G401.6 (cell line): Measurements from ENCODE around the gene CRB3.

Source experiments
- FAIRE-seq: peaks from 2 replicates; lab custom pipeline; 2012; peaks lifted over from hg19 to GRCh38; lab: Jason Lieb, UNC

Gene CRB3, protein sequence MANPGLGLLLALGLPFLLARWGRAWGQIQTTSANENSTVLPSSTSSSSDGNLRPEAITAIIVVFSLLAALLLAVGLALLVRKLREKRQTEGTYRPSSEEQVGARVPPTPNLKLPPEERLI

DNA sequence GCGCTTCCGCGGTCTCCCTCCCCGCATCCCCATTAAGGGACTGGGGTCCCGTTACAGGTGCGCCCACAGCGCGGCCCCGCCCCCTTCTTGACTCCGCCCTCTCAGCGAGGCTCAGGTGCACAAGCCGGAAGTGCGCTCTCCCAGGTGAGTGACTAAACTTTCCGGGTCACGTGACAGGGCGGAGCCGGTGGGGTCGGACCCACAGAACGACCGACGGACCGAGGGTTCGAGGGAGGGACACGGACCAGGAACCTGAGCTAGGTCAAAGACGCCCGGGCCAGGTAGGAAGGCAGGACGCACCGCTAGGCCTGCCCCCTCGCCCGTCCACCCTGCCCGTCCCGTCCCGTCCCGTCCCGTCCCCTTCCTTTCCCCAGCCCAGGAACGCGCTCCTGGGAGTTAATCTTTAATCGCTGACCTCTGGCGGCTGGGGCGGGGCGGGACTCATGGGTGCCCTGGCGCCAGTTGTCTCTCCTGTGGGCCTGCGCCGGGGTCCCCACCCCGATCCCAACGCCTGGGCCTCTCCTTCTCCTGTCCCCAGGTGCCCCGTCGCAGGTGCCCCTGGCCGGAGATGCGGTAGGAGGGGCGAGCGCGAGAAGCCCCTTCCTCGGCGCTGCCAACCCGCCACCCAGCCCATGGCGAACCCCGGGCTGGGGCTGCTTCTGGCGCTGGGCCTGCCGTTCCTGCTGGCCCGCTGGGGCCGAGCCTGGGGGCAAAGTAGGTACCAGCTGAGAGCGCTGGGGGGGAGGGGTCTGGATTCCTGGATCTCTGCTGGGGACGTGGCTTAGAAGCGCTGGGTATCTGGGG, at the start of gene CRB3:
TSS of gene CRB3 (plus strand) at position 202 of the 804 bp plus-strand sequence. CDS start at position 633, 431 bp downstream.
- no peak for FAIRE-seq

DNA sequence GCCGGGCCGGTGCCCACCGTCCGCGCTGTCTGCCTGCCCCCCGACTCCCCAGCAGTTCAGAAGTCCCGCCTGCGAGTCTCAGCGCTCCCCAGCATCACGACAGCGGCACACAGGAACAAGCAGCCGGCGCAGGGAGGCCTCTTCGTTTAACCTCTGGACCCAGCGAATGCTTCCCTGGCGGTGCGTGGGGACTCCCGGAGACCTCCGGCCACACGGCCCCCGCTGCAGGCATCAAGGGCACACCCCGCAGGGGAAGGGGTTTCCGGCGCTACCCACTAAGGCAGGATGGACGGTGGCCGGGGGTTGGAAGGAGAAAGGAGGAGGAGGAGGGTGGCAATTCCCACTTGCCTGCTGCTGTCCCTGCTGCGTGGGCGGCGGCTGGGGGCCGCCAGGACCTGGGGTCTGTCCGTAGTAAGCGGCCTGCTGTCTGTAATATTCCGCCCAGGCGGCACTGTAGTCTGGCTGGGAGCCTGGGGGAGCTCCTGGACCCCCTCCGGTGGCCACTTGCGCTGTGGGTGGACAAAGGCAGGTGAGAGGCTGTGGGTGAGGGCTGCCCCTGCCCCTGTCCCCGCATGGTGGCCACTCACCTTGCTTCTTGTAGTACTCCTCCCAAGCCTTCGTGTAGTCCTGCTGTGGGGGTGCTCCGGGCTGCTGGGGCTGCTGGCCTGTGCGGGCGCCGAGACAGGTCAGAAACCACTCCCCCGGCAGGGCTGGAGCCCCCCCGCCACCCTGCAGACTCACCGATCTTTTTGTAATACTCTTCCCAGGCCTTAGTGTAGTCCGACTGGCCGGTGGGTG, 49.1 kb upstream of the CRB3 start:
- FAIRE-seq, result no peak

DNA sequence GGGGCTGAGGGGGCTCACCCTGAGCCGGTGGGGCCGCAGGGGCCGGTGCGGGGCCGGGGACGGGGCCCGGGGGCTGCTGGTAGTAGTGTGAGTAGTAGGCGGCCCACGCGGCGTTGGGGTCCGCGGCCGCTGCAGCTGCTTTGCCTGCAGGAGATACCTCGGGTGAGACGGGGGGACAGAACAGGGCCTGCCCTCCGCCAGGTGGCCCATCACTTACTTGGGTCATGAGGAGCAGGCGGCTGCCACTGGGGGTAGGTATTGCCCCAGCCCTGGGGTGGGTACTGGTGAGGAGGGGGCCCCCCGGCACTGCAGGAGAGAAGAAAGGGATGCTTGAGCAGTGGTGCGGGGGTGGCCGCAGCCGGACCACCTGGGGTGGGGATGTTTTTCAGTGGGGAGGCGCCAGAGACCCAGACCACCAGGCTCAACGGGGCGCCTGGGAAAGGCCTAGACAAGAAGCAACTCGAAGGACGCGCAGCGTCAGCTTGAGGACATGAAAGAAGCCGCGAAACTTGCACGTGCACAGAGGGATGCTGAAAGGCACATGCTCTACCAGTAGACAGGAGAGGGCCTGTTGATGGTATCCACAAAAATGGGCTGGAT, 48.4 kb upstream of the CRB3 start:
- FAIRE-seq, result no peak

DNA sequence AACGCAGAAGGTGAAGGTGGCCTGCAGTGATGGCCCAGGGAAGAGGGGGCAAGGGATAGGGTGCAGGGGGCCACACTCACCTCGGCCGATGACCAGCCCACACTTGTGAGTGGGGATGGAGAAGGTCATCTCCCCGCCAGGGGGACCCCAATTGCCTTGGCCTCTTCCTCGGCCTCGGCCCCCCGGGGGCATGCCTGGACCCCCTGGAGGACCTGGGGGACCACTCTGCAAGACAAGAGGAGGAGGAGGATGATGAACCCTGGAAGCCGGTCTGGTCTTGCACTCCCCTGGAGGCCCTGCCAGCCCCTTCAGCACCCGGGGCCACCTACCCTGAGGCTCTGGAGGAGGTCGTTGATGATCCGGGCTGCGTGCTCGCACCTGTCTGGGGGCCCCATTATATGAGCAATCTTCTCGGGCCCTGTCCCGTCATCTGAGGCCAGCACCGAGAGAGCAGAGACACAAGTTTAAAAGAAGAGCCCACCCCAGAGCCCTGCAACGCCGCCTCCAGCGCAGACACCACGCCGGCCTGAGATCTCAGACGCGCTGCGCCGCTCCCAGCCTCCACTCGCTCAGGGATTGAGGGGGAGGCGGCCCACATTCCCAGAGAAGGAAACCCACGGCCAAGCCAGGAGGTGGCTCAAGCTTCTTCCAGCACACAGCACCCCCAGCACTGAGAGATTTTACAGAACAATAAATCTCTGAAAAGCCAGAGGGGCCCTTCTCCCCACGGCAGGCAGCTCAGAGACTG, 47.2 kb upstream of the CRB3 start:
- FAIRE-seq, result no peak

DNA sequence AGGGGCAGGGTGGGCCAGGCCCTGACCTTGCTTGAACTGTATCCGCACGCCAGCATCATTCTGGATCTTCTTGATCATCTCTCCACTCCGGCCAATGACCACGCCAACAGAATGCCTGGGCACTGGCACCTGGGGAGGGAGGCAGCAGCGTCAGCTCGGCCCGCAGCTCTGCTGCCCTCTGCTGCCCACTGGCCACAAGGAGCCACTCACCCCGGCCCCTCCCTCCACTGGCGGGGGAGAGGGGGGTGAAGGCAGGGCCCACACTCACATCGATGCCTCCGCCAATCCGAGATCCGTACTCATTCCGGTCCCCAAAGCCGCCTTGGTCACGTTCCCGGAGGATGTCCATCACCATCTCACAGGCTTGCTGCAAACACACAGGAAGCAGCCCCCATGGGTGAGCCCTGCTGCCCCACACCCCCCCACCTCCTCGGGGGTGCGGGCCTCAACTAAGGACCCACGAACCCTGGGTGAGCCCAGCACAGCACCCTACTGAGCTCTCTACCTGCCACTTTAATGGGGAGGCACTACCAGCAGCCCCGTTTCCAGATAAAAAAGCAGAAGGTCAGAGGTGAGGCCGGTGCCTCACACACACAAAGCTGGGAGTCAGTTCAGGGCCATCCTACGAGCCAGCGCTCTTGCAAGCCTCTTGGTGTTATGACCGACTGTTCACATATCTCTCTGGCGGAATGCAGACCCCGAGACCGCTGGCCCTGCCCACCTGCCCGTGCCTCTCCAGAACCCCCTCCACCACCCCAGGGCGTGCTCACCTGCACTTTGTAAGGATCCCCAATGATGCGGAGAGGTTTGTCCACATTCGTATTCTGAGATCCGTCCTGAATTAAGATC, 46.1 kb upstream of the CRB3 start:
- FAIRE-seq, result no peak

DNA sequence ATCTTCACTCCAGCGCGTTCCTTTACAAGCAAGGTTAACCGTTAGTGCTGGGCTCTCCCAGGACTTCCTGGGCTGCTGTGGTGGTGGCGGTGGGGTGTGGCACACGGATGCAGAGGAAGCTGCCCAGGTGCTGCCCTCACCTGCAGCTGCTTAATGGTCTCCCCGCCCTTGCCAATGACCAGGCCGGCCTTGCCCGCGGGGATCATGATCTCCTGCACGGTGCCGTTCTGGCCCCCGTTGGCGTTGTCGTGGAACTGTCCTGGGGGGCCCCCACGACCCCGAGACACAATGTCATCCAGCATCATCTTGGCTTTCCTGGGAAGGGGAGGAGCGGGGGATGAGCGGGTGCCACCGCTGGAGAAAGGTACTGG, 45.5 kb upstream of the CRB3 start:
- FAIRE-seq, result no peak

DNA sequence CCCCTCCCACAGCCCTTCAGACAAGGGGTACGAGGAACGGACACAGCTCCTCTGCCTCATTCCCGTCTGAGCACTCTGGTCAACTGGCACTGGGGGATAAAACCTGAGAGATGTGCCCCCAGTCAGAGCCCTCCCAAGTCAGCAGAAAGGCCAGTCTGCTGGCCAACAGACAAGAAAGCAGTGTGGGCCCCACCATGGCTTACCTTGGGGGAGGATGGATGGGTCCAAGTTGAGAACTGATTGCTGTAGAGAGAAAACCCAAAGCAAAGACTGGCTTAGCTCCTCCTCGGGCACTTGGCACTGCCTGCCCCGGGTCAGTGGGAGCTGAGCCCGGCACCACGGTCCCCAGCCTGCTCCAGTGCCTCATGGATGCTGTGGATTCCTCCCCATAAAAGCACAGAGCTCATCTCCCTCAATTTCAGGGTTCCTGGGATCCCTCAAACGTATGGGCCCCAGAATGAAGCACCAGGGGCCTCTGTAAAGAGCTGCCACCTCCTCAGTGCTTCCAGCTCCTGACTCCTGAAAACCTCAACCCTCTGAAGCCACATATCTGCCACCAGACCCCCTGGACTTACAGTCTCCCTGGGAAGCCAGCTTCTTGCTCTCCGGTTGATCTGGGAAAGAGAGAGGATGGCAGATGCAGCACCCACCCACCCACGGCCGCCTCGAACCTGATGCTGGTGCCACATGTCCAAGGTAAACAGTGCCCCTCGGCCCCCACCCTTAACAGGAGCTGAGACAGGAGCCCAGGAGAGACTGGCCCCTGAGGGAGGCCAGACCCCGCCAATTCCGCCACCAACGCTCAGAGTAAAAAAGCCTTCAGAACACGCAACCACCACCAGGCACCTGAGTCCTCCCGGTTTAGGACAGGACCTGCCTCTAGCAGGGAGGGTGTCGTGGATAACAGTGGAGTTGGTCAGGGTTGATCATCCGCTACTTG, 42.7 kb upstream of the CRB3 start:
- no peak for FAIRE-seq

DNA sequence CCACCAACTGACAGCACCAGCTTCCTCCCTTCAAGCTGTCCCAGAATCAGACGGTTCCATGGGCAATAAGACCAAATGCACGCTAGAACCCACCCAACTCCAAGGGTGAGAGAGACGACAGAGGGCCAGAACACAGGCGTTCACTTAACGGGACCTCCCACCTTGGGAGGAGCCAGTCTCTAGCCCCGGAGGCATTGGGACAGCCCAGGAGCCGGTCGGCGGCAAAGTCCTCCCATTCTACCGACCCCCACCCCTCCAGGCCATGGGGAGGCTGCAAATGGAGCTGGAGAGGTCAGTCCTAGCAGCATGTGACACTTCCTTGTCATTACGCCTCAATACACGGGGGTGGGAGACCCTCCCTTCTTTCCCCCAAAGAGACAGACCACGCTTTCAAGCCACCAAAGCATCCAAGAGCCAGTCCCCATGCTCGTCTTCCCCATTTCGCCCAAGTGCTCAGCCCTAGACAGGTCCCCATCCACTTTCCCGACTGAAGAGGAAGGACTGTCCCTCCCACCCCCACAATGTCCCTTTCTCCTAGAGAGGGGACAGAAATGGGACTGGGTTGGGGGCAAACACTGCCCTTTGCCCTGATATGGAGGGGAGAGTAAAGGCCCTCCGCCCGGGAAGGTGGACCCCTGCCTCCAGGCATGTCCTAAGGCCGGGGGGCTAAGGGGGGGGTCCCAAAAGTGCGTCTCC, 40.4 kb upstream of the CRB3 start:
- peak; percentile 65 for FAIRE-seq

DNA sequence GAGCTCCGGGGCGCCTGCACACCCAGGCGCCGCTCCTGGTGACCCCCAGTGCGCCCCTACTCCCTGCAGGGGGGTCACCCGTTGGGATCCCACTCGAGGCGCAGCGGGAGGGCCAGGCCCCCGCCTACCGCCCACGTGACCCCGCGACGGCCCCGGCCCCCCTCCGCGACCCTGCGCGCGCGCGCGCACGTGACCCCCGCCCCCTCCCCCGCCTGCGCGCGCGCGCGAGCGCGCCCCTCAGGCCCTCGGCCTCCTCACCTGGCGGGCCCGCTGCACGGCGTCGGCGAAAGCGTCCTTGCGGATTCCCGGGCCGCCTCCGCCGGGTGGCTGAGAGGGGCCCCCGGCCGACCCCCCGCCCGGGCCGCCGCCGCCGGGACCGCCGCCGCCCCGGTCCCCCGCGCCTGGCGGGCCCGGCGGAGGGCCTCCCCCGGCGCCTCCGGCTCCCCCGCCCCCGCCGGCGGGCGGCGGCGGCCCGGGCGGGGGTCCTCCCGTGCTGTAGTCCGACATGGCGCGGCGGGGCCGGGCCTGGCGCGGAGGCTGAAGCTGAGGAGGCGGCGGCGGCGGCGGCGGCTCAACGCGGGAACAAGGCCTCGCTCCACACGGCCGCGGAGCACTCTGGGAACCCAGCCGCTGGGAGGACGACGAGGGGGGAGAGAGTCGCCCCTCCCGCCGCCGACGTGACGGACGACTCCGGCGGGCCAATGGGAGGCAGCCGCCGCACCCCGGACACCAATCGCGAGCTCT, 39.7 kb upstream of the CRB3 start, which contains the start of gene KHSRP:
TSS of gene KHSRP (minus strand) at position 617 of the 744 bp plus-strand sequence. CDS start at position 507, 110 bp downstream.
- no peak for FAIRE-seq

DNA sequence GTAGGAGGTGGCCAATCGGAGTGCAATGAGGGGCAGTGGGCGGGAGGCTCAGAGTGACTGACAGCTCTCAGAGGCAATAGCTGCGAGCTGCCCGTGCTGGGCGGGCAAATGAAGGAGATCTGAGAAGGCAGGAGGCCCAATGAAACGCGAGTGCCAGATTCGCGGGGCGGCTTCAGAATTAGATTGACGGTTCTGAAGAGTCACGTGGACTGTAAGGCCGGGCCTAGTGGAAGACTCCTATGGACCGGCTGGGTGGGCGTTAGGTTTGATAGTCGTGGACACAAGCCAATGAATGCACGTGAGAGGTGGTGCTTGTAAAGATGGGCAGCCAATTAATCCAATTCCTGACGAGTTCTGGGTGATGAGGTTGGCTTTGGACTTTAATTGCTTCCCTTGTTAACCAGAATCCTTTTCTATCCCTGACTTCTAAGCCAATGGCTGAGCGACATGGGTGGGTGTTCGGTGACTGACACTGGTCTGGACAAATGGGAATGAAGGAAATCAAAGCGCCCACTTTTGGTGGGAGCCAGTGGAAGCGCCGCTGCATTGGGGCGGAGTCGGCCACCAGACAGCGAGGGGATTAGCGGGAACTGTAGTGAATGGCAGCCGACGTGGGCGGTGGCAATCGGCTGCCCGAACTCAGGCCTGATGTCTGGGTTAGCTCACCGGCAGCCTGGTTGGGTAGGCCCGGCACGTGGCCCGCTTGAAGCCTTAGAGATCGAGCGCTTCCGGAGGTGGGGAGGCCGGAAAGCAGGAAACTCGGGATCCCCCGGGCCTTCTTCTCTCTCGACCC, 38.9 kb upstream of the CRB3 start:
- FAIRE-seq, result peak; percentile 100

DNA sequence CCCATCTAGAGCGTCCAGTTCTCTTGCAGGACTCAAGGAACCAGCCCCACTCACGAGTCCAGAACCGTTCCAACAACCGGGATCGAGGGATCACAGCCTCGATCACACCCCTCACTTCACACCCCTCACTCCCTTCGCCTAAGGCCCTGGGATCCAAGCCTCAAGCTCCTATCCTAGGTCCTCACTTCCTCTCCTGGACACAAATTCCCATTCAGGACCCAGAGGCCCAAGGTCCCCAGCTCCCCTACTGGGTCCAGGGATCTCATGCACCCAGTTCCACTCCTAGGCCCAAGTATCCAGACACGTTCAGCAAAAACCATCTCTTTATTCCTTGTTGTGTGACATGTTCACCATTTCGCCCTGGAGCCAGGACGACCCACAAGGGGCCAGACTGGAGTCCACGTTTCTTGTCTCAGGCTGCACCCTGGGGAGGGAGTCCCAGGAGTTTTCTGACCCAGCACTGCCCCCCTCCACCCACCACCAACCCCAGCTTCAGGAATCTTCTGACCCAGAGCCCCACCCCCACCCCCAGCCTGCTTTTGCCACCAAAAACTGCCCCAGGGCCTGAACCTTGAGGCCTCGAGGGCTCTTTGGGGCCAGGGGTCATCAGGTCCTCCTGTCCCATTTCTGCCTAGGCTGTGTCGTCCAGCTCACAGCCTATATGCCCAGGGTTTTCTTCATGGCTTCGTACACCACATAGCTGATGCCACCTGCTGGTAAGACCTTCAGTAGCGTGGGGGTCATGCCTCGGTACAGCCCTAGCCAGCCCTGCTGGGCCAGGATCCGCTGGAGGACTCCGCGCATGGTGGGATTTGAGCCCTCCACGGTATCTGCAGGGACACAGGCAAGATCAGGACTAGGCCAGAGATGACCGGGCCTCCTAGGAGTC, 38.1 kb upstream of the CRB3 start:
- no peak for FAIRE-seq

DNA sequence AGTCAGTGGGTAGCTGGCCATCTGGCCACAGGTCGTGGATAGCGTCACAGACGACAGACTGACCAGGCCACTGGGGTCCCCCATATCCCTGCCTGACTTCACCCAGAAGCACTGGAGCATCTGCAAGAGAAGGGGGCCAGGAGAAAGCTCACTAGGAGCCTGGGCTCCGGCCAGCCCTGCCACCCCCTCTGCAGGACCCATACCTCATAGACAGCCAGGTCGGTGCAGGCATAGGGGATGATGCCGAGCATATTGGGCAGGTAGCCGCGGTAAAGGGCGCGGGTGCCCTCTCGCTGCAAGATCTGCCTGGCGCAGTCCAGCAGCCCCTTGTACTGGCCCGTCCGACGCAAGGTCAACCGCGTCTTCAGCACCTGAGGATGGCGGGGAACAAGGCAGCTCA, 36.9 kb upstream of the CRB3 start:
- no peak for FAIRE-seq

DNA sequence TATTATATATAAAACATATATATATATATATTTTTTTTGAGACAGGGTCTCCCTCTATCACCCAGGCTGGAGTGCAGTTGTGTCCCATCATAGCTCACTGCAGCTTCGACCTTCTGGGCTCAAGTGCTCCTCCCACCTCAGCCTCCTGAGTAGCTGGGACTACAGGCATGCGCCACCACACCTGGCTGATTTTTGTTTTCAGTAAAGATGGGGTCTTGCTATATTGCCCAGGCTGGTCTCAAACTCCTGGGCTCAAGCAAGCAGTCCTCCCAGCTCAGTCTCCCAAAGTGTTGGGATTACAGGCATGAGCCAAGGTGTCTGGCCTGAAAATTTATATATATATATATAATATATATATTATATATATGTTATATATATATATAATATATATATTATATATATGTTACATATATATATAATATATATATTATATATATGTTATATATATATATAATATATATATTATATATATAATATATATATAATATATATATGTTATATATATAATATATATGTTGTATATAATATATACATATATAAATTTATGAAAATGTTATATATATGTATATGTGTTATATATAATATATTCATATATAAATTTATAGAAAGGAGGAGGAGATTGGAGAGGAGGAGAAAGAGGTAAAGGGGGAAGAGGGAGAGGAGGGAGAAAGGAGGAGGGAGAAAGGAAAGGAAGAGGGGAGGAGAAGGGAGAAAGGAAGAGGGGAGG, 35.2 kb upstream of the CRB3 start:
- peak; percentile 56 for FAIRE-seq

DNA sequence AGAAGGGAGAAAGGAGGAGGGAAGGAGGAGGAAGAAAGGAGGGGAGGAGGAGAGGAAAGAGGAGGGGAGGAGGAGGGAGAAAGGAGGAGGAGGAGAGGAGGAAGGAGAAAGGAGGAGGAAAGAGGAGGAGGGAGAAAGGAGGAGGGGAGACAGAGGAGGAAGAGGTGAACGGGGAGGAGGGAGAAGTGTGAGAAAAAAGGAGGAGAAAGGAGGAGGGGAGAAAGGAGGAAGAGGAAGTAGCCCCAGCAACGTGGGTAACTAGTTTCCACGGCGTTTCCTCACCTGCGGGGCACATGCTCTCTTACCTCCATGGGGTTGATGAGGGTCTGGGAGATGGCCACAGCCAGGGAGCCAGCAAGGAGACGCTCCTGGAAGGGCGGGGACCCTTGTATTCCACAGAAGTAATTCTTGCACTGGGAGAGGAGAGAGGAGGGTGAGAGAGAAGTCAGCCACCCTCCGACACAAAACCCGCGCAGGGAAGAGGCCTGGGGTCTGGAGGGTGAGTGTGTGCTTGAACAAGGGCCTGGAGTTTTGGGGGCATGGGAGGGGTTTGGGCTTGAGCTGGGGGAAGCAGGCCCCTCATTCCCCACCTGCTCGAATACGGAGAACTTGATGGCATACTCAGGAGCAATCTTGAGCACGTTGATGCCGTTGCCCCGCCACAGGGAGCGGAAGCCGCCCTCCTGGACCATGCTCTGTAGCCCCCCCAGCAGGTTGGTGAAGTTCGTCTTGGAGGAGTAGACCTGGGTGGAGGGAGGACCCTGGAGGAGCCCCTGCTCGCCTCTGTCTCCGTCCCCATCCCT, 34.5 kb upstream of the CRB3 start:
- no peak for FAIRE-seq

DNA sequence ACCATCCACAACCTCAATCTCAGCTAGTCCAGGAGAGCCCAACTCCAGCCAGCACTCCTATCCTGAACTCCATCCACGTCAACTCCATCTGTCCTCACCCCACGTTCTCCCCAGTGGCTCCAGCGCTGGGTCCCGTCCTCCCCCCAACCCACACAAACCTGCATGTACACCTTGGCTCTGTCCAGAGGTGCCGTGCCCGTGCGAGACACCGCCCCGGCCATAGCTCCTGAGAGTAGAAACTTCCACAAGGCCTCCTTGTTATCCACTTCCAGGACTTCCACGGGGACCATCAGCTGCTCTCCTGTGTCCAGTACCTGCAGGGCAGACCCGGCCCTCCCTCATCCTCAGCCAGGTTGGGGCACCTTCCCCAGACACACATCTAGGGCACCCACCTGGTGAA, 32.2 kb upstream of the CRB3 start:
- FAIRE-seq, result no peak
